Measurements from ENCODE around the gene GFPT2. TPM values are rescaled to one million over a fixed set of nuclear protein-coding genes. Genes with fewer than 3 reads are reported as not detected.

The GFPT2 gene
- polyA plus RNA-seq, 2 of the 4 experiments (the other 2 are of a cell fraction) = 24.4 to 38.0 TPM

GRCh38 chr5:180335614-180336233 lies 17.4 kb downstream of the GFPT2 start:
- Histone ChIP-seq H3K27ac (peak overlapping the region in 1 of 2 experiments; percentile 87; a peak in 3 of 6 replicates), H3K4me1 (peaks cover 44% of the 10 kb centered on the region), H3K9me3 (no peaks in the 10 kb centered on the region), H3K4me3 (no peak overlapping the region), H3K4me2 (no peak overlapping the region)
- TF ChIP-seq CEBPB (IDR thresholded peaks at IDR 0.05) (no peak), HMGXB4 (CRISPR knock-in tag; IDR thresholded peaks at IDR 0.05; ENCODE audit: borderline replicate concordance) (no peak), MAZ (IDR thresholded peaks at IDR 0.05; ENCODE audit: borderline replicate concordance, low read depth, low read length) (no peak), EHF (CRISPR knock-in tag; IDR thresholded peaks at IDR 0.05) (no peak), RAD21 (conservative IDR thresholded peaks at IDR 0.05 in 1 of 2, IDR thresholded peaks at IDR 0.05 in 1 of 2) (no peak), MYC (IDR thresholded peaks at IDR 0.05; ENCODE audit: borderline replicate concordance, low read length) (no peak), CBX8 (IDR thresholded peaks at IDR 0.05) (no peak), MAX (IDR thresholded peaks at IDR 0.05) (no peak)
- no peak for FAIRE-seq
- WGBS (ENCODE audit: missing lambda C conversion rate) = 95% methylated on average over 17 of the region's 19 CpGs
- no peak for DNase-seq (ENCODE audit: low read depth in 1 of 2, low spot score in 1 of 2)
- ChIA-PET POLR2A (no interaction called here), CTCF (interaction anchor here (0.8 to 11.1 kb wide), 7 partner anchors 10 to 181 kb away, joined by 4 to 181 read pairs (median 12); no protein-coding TSS in a partner anchor)
- no peak for ATAC-seq

- no peak for ATAC-seq
- H3K9me3 ChIP-seq = no peaks in the 10 kb centered on the region
- POLR2A ChIA-PET = no interaction called here
- CTCF ChIA-PET = interaction anchor here (0.8 to 14.9 kb wide), 7 partner anchors 9 to 181 kb away, joined by 4 to 250 read pairs (median 12); partner anchors contain the start of gene MAPK9
- H3K4me2 ChIP-seq = no peak overlapping the region
- H3K4me3 ChIP-seq = no peak overlapping the region
- no peak for FAIRE-seq
- DNase-seq (ENCODE audit: low read depth in 1 of 2, low spot score in 1 of 2) = no peak
- no peak for TF ChIP-seq PHF8 (IDR thresholded peaks at IDR 0.05; ENCODE audit: borderline replicate concordance, low read depth)
- TF ChIP-seq CBX2 (IDR thresholded peaks at IDR 0.05; ENCODE audit: borderline replicate concordance, low read depth) = no peak
- TF ChIP-seq MAX (IDR thresholded peaks at IDR 0.05) = no peak
- no peak for TF ChIP-seq CEBPB (IDR thresholded peaks at IDR 0.05)
- TF ChIP-seq KDM1A (IDR thresholded peaks at IDR 0.05; ENCODE audit: low read depth) = no peak
- H3K27ac ChIP-seq = peak overlapping the region; percentile 82 to 87
- H3K4me1 ChIP-seq = peaks cover 49% of the 10 kb centered on the region
- WGBS (ENCODE audit: missing lambda C conversion rate) = 93% methylated on average over 13 of the region's 15 CpGs
These were observed 18.2 kb downstream of the GFPT2 start for GRCh38 chr5:180334751-180335613.

GRCh38 chr5:180334176-180334575 lies 19.0 kb downstream of the GFPT2 start:
- peak in 1 of 2 experiments; percentile 3; a peak in 1 of 6 replicates for ATAC-seq
- Histone ChIP-seq H3K4me2 (peak overlapping the region; percentile 69), H3K4me3 (no peak overlapping the region), H3K4me1 (peaks cover 53% of the 10 kb centered on the region), H3K27ac (peak overlapping the region; percentile 82 to 87), H3K9me3 (no peaks in the 10 kb centered on the region)
- ChIA-PET POLR2A (interaction anchor here (1.0 kb wide), 1 partner anchor 19 kb away, joined by 4 read pairs; the partner anchor contains the start of gene GFPT2), CTCF (interaction anchor here (1.1 to 14.9 kb wide), 7 partner anchors 10 to 157 kb away, joined by 3 to 250 read pairs (median 12); partner anchors contain the start of gene MAPK9)
- FAIRE-seq = no peak
- DNase-seq (ENCODE audit: low read depth in 1 of 2, low spot score in 1 of 2) = no peak
- WGBS (ENCODE audit: missing lambda C conversion rate) = 70% methylated on average over 6 of the region's 6 CpGs
- TF ChIP-seq CHD2 (IDR thresholded peaks at IDR 0.05; ENCODE audit: low read length, partially characterized antibody) (no peak), RNF2 (IDR thresholded peaks at IDR 0.05; ENCODE audit: borderline replicate concordance, low read depth) (no peak), HEYL (CRISPR knock-in tag; IDR thresholded peaks at IDR 0.05) (no peak), ELK1 (IDR thresholded peaks at IDR 0.05; ENCODE audit: low read depth, low read length) (no peak), JUN (IDR thresholded peaks at IDR 0.05) (no peak), CBX8 (IDR thresholded peaks at IDR 0.05) (no peak), MAFK (IDR thresholded peaks at IDR 0.05; ENCODE audit: partially characterized antibody) (no peak), NR3C1 (IDR thresholded peaks at IDR 0.05) (no peak), FOSL2 (IDR thresholded peaks at IDR 0.05) (no peak), FOSL2 (CRISPR knock-in tag; IDR thresholded peaks at IDR 0.05) (no peak), USF2 (IDR thresholded peaks at IDR 0.05) (no peak), MAZ (IDR thresholded peaks at IDR 0.05; ENCODE audit: borderline replicate concordance, low read depth, low read length) (no peak), FOSB (CRISPR knock-in tag; IDR thresholded peaks at IDR 0.05) (no peak), CTCF (IDR thresholded peaks at IDR 0.05) (no peak), TP53 (CRISPR knock-in tag; IDR thresholded peaks at IDR 0.05) (no peak), RCOR1 (IDR thresholded peaks at IDR 0.05; ENCODE audit: low read depth, low read length) (no peak)
